ENCODE data around the gene ATF3.
"Not testable (repeated sequence)": the region's sequence is repeated elsewhere in the genome, so short reads cannot be mapped to it uniquely, and the experiment has no call there.

The ATF3 gene

GRCh38 chr1:212638492-212639151, 30.1 kb downstream of the ATF3 start:
- H3K4me3 ChIP-seq (ENCODE audit: low read depth, low read length) = no peak overlapping the region
- no peak for TF ChIP-seq CTCF (IDR thresholded peaks at IDR 0.05; ENCODE audit: borderline replicate concordance, insufficient read depth, low read depth, low read length)

- not testable (repeated sequence) for H3K4me3 ChIP-seq (ENCODE audit: low read depth, low read length)
Measured at GRCh38 chr1:212639524-212639923, 31.0 kb downstream of the ATF3 start.

- H3K4me3 ChIP-seq (ENCODE audit: low read depth, low read length) = no peak overlapping the region
- TF ChIP-seq CTCF (IDR thresholded peaks at IDR 0.05; ENCODE audit: borderline replicate concordance, insufficient read depth, low read depth, low read length) = no peak
Measured at GRCh38 chr1:212640223-212640878, 31.8 kb downstream of the ATF3 start.

- no peak overlapping the region for H3K4me3 ChIP-seq (ENCODE audit: low read depth, low read length)
Measured at GRCh38 chr1:212641956-212642355, 33.4 kb downstream of the ATF3 start.

GRCh38 chr1:212643877-212644276, 35.3 kb downstream of the ATF3 start:
- no peak for TF ChIP-seq CTCF (IDR thresholded peaks at IDR 0.05; ENCODE audit: borderline replicate concordance, insufficient read depth, low read depth, low read length)
- H3K4me3 ChIP-seq (ENCODE audit: low read depth, low read length) = no peak overlapping the region

More at GRCh38 chr1:212641956-212642355, 33.4 kb downstream of the ATF3 start:
- TF ChIP-seq CTCF (IDR thresholded peaks at IDR 0.05; ENCODE audit: borderline replicate concordance, insufficient read depth, low read depth, low read length) = no peak

GRCh38 chr1:212644866-212645545, 36.4 kb downstream of the ATF3 start:
- no peak overlapping the region for H3K4me3 ChIP-seq (ENCODE audit: low read depth, low read length)
- no peak for TF ChIP-seq CTCF (IDR thresholded peaks at IDR 0.05; ENCODE audit: borderline replicate concordance, insufficient read depth, low read depth, low read length)

- no peak overlapping the region for H3K4me3 ChIP-seq (ENCODE audit: low read depth, low read length)
- TF ChIP-seq CTCF (IDR thresholded peaks at IDR 0.05; ENCODE audit: borderline replicate concordance, insufficient read depth, low read depth, low read length) = no peak
Measured at GRCh38 chr1:212645546-212646543, 37.3 kb downstream of the ATF3 start.
